Glomerular visceral epithelial cell (primary cell): ENCODE measurements around the gene MORN3.

Source experiments
- DNase-seq: peaks from one replicate; pipeline ENCODE4 v3.0.0-alpha.2; 2016; ENCODE audit errors: extremely low spot score

Gene MORN3

DNA sequence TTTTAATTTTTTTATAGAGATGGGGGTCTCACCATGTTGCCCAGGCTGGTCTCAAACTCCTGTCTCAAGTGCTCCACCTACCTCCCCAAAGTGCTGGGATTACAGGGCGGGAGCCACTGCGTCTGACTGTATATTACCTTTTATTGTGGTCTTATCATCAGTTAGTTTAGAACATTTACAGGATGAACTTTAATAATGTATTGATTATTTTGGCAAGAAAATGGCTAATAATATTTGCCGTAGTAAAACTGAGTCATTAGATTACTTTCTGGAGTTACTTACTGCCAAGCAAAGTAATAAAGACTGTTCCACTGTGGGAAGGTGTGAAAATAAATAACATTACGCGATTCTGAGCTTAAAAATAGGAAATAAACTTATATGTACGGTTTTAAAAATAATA lies 66.7 kb downstream of the MORN3 start:
- no peak for DNase-seq

- no peak for DNase-seq
These were observed 68.6 kb downstream of the MORN3 start for GRCh38 chr12:121600702-121601336.
